Stimulated activated CD8-positive, alpha-beta memory T cell treated with anti-CD3 and anti-CD28 coated beads, Interleukin-12 subunit alpha, Interleukin-12 subunit beta, amount 100 ng/mL, for 24 hours (primary cell): ENCODE measurements around the gene PAM.
"Not testable (repeated sequence)": the region's sequence is repeated elsewhere in the genome, so short reads cannot be mapped to it uniquely, and the experiment has no call there.

Experiments
- DNase-seq: peaks from one replicate; pipeline ENCODE4 v3.0.0-alpha.2; 2020; ENCODE audit errors: extremely low read depth

Gene PAM

DNA sequence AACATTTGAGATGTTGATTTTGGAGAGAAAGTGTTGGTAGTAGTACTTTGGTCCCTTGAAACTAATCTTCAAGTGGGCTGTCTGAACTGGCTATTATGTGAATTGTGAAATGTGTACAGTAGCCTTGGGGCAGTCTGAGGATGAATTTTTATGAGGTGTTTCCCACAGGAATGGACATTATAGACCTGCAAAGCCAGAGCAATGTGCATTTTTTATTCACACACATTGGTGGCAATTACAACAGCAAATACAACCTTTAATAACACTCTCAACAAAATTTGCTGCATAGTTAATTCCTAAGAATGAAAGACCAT, 147.0 kb downstream of the PAM start:
- no peak for DNase-seq

DNA sequence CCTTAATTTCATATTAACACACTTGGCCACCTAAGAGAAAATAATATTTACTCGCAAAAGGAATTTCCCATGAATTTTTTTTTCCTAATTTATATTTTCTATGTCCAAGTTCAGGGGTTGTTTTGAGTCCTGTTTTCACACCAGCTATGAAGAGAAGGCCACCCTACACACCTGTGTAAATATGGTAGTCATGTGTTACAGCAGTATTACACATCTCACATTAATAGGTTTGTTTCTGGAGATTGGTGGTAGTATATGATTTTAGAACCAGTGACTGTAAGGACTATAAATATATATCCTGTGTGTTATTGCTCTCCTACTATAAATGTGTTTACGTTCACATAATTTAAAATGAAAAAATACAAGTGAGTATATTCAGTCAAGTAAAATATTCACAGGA, 147.5 kb downstream of the PAM start:
- DNase-seq = no peak

DNA sequence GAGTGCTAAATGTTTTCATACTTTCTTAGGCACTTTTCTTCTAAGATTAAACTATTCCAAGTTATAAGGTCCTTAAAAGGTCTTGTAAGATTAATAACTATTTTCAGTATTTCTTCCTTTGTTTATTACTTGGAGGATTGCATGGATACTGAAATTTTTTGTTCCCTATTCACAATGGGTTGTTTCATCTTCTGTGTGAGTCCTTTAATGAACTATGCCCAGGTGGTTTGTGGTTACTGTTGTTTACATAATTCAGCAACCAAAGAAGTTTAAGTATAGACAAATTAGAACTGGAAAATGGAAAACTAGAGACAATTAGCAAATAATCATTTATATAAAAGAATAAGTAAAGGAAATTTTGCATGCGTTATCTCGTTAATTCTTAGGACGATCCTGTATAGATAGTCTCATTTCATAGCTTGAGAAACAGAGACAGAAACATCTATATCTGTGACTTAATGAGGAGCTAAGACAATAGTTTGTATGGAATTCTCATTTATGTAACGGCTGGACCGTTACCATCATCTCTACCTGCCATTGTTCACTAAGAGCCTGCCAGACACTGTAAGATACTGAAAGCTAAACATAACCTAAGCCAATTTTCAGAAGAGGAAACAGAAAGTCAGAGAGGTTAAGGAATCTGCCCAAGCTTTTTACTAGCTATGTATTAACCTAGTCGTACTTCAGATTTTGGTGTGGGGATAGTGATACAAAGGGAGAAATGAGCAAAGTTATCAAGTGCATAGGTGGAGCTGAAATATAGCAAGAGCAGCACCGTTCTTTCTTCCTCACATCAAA, 148.2 kb downstream of the PAM start:
- DNase-seq = no peak

DNA sequence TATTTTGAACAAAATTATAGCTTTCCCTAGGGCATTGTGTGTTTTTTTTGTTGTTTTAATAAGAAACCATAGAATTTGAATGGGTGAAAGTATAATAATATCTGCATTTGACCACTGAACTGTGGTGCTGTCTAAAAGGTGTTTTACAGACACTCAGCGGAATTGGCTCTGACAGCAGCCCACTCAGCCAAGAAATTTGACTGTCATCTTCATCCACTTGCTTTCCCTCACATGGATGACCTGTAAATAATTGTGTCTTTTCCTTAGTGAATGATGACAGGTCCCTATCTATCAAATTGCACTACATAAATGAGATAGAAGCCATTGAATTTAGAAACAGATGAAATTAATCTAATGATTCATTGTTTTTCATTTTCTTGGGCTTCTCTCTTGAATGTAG, 150.0 kb downstream of the PAM start:
- no peak for DNase-seq

DNA sequence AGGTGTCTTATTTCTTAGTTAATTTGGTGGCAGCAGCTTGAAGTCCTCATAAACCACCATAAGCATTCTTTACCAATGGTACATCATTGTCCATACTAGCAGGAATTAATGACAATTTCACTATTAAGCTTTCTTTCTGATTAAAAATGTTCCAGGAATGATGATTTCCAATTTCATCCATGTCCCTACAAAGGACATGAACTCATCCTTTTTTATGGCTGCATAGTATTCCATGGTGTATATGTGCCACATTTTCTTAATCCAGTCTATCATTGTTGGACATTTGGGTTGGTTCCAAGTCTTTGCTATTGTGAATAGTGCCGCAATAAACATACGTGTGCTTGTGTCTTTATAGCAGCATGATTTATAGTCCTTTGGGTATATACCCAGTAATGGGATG, 152.0 kb downstream of the PAM start:
- DNase-seq = not testable (repeated sequence)

DNA sequence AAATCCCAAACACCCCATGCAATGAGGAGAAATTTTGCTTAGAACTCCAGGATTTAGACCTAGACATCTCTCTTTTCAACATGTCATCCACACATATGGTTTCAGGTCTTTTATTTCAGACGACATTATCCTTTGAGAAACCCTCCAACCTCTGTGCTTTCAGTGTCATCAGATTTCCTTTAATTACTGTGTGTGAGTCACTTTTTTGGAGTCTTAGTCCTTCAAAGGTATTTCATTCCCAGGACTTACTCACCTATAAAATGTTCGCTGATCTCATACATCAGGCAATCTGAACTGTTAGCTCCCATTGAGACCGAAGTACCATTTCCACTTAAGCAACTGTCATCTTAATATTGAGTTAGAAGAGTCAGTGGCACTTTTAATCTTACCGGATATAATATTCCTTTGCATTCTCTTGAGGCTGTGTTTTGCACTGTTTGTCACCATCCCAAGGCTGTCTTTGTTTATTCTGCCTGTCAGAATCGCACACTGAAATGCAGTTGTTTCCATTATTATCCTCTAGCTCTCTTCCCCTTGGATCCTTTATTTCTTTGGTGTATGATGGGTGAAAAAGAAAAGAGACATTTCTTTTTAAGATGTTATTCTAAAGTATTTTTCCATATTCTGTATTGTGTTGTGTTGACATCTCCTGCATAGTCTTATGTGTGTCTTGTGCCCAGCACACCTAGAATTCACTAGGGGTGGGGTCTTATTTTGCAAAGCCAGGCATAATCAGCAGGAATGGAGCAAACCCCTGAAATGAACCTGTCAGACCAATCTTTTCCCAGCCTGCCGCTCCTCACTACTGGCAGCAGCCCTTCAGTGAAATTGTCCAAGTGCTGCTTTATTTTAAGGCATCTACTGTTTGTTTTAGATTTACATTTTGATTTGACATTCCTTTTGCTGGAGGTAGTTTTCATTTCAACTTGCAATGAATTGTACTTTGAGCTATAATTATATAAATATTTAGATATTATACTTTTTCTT, 155.4 kb downstream of the PAM start:
- no peak for DNase-seq

DNA sequence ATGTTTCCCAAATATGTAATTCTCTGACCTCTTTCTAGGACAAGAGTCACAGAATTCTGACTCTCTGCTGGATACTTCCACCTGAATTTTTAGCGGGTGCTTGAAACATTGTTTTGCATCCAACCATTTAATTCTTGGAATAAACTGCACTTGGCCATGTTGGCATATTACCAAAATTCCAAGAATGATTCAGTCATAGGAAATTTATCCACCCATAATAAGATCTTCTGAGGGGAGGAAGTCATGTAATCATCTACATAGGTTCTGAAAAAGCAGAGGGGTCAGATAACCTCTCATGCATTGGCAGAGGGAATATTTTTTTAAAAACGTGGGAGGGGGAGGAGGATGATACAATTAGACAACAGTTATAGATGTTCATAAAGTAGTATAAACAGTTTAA, 156.9 kb downstream of the PAM start:
- DNase-seq = no peak

DNA sequence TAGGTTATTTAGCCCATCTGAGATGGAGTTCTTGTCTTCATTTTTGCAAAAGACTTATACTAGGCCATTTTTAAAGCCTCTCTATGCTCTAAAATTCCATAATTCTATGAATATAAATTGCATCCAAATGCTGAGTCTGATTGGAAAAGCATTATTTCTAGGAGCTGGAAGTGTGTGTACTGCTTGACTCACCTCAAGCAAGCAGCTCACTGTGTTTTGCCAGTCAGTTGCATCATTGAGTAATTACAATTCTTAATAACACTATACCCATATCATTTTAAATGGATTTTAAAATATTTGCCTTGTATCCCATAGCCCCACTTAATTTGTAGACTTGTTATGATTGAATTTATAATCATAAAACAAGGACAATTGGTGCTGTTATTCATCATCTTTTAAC, 161.0 kb downstream of the PAM start:
- no peak for DNase-seq

DNA sequence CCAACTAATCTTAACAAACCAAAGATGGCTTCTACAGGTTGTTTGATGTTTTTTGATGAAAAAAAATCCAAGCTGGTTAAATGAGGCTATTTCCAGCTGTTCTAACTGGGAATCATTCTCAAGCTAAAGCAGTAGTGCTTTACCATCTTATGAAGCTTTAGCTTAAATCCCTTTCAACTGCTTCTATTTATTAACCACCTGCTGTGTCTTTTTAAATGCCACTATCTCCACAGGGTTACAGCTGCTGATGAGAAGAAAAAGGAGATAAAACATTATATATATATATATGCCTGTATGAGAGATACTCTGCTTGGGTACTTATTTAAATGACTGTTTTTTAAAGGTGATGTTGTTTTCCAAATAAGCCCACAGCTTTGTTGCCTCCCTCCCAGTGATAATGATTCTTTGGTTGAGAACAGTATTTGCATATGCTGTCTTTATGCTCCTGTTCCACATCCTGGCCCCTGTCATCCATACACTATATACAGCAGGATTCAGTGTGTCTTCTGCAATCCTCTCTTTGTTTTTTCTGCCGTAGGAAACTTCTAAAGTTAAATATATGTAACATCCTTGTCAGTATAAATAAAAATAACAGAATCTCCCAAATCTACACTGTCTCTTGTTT, 164.0 kb downstream of the PAM start:
- DNase-seq = no peak

DNA sequence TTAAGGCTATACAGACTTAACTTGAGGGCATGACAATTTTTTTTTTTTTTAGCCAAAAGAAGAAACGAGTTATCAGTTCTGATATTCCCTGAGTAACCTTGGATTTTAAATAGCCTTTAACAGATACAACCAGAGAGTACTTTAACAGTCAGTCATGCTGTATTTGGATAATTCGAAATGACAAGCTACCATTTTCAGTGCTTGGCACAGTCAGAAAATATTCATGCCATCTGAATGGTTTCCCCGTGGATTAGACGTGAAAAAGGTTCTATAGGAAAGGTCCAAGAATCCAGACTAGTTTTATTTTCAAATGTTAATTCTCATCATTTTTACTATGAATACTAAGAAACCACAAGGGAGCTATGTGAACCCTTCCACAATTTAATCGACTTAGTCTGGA, 165.7 kb downstream of the PAM start:
- DNase-seq = no peak

DNA sequence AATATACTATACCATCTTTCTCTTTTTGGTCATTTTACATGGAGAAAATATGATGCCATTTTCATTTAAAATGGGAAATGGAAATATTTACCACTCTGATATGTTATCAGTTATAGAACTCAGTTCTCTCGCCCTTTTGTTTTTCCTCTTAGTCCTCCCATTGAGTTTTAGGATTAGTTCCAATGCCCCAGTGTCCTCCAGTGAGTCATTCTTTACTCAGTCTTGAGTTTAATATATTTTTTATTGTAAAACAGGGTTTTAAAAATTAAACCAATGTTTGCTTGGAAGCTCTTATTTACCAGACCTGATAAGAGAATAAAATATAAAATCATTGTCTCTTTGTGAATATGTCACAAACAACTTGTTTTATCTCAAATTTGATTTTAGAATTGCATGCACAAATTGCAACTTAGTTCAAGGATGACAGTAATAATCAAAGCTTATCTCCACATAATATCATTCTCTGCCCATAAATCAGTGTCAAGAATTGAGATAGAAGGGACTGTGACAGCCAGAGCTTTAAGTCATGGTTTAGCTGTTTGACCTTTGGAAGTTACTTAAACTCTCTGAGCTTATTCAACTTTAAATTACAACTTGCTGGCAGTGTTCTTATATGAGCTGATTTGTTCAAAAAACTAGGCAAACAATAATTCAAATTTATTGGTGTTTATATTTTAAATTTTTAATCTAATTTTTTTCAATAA, 166.4 kb downstream of the PAM start:
- DNase-seq = no peak

DNA sequence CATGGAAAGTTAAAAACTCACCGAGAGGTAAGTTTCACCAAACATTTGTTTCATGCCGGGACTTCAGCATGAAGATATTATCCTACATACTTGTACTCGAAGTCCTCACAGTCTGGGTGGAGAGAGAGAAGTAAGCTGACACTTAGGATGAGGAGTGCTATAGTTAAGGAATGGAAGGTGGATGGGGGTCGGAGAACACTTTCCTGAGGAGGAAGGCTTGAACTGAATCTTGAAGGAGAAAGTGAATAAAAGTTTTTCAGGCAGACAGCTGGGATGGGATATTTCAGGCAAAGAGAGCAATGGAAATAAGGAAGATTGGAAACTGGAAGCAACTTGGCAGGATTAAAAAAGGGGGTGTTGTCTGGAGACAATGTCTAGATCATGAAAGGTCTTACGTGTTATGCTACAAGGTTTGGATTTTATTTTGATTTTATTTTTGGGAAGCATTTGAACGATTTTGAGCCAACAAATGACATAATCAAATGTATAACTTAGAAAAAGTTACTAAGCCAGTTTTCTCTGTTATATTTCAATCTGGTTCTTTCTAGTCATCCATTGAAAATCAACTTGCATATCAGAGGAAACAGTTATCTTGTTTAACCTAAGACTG, 167.1 kb downstream of the PAM start:
- DNase-seq = no peak

DNA sequence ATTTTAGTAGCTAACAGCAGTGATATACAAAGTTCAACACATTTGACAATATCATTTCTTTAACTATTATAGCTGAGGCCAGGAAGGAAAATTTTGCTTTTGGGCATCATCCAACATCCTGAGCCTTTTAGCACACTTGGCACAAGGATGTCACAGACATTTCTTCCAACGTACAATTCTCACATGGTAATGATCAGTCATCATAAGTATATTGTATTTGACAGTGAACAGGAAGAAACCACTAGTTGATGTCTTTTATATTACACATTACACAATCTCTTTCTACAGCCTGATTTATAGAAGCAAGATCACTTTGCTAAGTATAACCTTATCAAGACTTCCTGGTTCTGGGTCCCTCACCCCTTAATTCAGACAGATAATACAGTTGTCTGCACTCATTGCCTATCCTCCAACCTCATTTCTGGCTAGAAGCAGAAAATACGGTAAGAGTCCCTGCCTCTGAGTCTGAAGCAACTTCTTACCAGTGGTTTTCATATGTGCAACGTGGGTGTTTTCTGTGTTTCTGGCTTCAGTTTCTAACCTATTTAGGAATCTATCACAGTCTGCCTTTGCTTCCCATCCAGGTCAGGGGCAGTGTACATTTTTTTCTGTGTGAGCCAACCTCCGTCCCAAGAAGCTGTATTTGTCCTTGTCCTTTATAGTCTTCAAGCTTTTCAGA, 167.8 kb downstream of the PAM start:
- DNase-seq = no peak

DNA sequence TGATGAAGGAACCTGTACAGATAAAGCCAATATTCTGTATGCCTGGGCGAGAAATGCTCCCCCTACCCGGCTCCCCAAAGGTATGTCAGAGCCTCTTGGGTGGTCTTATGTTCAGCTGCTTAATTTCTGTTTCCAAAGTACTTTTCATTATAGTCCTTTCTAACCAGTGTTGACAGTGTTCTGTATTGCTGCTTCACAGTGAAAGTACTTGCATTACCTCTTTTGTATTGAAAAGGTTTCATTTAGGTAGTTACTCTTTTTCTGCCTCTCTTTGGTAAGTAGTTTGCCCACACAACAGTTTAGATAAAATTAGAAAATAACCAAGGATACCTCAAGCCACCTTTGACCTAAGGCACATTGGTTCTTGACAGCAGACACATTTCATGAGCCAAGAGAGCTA, 169.9 kb downstream of the PAM start:
- DNase-seq = no peak

DNA sequence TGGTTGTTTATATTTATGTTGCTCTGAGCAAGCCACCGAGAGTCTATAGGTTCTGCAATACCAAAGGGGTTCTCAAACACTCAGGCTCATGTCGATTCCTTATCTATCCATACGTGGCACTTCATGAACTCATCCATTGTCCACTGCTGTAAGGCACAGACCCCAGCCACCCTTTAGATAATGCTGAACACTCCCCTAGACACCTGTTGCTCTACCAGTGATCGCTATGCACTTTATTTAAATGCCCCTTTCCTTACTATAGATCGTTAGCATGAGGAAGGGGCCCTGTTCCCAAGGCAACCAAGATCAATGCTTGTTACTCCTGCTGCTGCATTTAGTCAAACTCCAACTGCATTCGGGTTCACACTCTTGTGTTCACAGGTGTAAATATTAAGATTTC, 171.9 kb downstream of the PAM start:
- DNase-seq = no peak

DNA sequence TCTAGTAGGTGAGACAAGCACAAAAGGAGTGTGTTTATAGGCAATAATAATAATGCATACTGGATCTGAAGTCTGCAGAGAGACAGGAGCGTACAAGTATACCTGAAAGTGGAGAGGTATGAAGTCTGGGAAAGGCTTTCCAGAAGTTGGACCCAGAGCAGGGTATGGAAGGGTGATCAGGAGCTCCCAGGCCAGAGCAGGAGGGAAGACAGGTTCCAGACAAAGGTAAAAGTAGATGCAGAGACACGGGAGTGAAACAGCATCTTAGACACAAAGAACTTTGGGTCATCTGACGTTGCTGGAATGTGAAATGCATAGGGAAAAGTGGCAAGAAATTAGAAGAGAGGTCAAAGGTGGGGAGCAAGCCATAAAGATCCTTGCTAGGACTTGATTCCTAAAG, 175.1 kb downstream of the PAM start:
- no peak for DNase-seq

DNA sequence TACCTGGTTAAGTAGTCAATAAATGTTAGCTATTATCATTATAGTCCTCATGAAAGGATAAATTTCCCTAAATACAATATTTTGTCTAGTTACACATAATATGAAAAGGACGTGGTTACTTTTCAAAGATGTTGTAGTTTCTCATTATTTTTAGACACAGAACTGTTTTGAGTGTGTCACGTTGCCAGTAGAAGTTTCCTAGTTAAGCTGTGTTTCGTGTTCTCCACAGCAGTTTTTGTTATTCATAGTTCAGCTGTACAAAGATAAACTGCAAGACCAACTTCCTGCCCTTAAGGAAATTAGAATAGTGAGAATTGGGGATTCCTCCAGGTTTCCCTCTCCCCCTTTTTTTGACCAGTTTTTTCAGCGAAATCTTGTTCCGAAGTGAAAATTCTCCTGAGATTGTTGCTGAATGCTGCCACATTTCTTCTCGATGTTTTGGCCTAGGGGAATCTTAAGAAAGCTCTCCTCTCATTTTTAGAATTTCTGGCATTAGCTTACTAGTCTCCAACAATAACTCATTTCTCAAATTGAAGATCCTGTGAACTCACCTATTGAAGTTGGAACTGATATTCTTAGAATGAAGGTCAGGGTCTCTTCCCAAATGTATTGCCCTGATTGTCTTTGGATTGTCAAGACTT, 176.1 kb downstream of the PAM start:
- DNase-seq = no peak

DNA sequence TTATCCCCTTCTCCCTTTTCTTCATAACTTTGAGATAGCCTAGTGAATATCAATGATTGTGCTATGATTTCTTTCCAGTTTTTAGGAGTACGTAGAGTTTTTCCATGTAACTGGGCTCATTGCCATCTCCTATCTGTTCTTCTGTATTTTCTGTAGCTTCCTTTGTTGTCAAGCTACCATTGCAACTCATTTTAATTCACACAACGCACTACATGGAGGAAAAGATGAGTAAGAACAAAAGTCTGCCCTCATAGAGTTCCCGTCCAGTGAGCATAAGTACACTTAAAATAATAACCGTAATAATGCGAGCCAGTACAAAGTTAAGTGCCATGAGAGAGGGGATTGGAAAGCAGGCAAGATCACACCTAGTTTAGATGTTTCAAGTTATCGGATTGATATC, 177.7 kb downstream of the PAM start:
- no peak for DNase-seq

DNA sequence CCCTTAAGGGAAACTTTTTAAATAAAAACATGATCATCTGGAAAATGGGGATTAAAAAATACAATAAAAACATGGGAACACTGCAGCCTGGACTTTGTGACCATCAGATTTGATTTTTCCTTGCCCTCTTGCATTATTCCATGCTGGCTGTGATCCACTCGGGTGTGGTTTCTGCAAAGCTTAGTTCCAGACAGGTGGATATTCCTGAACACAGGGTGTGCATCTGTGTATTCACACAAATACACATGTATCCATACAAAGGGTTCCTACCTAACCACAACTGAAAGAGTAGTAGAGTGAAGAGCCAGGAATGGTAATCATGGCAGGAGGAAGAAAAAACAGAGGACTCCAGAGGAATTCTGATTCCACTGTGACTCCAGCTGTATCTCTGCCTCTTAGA, 178.2 kb downstream of the PAM start:
- no peak for DNase-seq

DNA sequence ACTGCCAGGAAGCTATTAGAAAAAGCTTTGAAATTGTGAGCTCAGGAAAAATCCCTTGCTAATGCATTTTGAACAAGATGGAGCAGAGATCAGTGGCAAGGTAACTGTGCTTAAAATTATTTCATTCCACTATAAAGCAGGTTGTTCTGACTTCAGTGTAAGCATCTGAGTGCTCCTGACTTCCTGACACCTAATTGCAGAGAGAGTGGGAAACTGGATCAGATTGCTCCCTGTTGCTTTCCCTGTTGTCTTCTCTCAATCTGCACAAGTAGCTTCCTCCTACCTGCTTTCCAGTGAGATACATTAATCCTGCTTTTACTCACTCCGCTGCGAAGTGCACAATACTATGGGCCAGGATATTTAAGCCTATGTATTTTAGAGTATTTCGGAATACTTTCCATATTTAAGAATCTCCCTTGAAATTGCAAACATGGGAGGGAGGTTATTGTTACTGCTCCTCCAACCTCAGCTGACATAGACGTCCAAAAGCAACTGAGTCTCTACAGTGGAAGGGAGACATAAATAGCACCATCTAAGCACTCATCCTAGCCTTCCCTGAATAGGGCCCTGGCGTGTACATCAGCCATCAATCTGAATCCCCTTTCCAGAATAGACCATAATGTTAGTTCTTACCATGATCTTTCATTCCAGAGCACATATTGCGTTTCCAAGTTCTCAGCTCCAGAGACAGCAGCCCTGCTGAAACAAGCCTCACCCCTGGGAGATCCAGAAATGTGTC, 178.8 kb downstream of the PAM start:
- no peak for DNase-seq
